ENCODE data around the gene GRIP2.

Gene GRIP2

GRCh38 chr3:14539742-14540491 is at the start of gene GRIP2:
Gene GRIP2, minus strand, starts transcription at chr3:14540342. Its CDS starts 34 bp downstream, at chr3:14540308.
- H3K9me3 Mint-ChIP-seq = no peaks in the 10 kb centered on the region
- H3K27me3 Mint-ChIP-seq = no peaks in the 10 kb centered on the region
- H3K36me3 Mint-ChIP-seq = no peaks in the 10 kb centered on the region
- H3K4me3 Mint-ChIP-seq = no peak within 1 kb of the TSS
- H3K27ac Mint-ChIP-seq = no peak within 1 kb of the TSS
- H3K4me1 Mint-ChIP-seq = no peaks in the 10 kb centered on the region

GRCh38 chr3:14588425-14589112 is 48.4 kb upstream of the GRIP2 start:
- H3K4me3 Mint-ChIP-seq = no peak overlapping the region
- no peaks in the 10 kb centered on the region for H3K4me1 Mint-ChIP-seq
- peaks cover 12% of the 10 kb centered on the region for H3K27me3 Mint-ChIP-seq
- no peaks in the 10 kb centered on the region for H3K9me3 Mint-ChIP-seq
- no peaks in the 10 kb centered on the region for H3K36me3 Mint-ChIP-seq
- no peak overlapping the region for H3K27ac Mint-ChIP-seq

GRCh38 chr3:14587740-14588360 is 47.7 kb upstream of the GRIP2 start:
- no peaks in the 10 kb centered on the region for H3K4me1 Mint-ChIP-seq
- H3K36me3 Mint-ChIP-seq = no peaks in the 10 kb centered on the region
- peaks cover 13% of the 10 kb centered on the region for H3K27me3 Mint-ChIP-seq
- H3K27ac Mint-ChIP-seq = no peak overlapping the region
- no peak overlapping the region for H3K4me3 Mint-ChIP-seq
- no peaks in the 10 kb centered on the region for H3K9me3 Mint-ChIP-seq

GRCh38 chr3:14586611-14587010 is 46.5 kb upstream of the GRIP2 start:
- Mint-ChIP-seq H3K4me1 (no peaks in the 10 kb centered on the region), H3K27ac (no peak overlapping the region), H3K36me3 (no peaks in the 10 kb centered on the region), H3K9me3 (no peaks in the 10 kb centered on the region), H3K4me3 (no peak overlapping the region), H3K27me3 (peaks cover 15% of the 10 kb centered on the region)

- H3K36me3 Mint-ChIP-seq = no peaks in the 10 kb centered on the region
- H3K27ac Mint-ChIP-seq = no peak overlapping the region
- H3K27me3 Mint-ChIP-seq = peaks cover 12% of the 10 kb centered on the region
- no peaks in the 10 kb centered on the region for H3K9me3 Mint-ChIP-seq
- no peaks in the 10 kb centered on the region for H3K4me1 Mint-ChIP-seq
- no peak overlapping the region for H3K4me3 Mint-ChIP-seq
Measured at GRCh38 chr3:14583548-14584091, 43.5 kb upstream of the GRIP2 start.

- Mint-ChIP-seq H3K4me3 (no peak overlapping the region), H3K36me3 (no peaks in the 10 kb centered on the region), H3K4me1 (no peaks in the 10 kb centered on the region), H3K27ac (no peak overlapping the region), H3K9me3 (no peaks in the 10 kb centered on the region), H3K27me3 (peaks cover 14% of the 10 kb centered on the region)
Measured at GRCh38 chr3:14582045-14582410, 41.9 kb upstream of the GRIP2 start.

- Mint-ChIP-seq H3K4me1 (no peaks in the 10 kb centered on the region), H3K27ac (peak overlapping the region; percentile 5), H3K36me3 (no peaks in the 10 kb centered on the region), H3K27me3 (peaks cover 14% of the 10 kb centered on the region), H3K4me3 (no peak overlapping the region), H3K9me3 (no peaks in the 10 kb centered on the region)
Measured at GRCh38 chr3:14581334-14582044, 41.3 kb upstream of the GRIP2 start.

GRCh38 chr3:14577897-14578296 is 37.8 kb upstream of the GRIP2 start:
- Mint-ChIP-seq H3K27ac (no peak overlapping the region), H3K36me3 (no peaks in the 10 kb centered on the region), H3K27me3 (peaks cover 4% of the 10 kb centered on the region), H3K4me3 (no peak overlapping the region), H3K4me1 (no peaks in the 10 kb centered on the region), H3K9me3 (no peaks in the 10 kb centered on the region)

GRCh38 chr3:14576163-14576562 is 36.0 kb upstream of the GRIP2 start:
- Mint-ChIP-seq H3K27me3 (peaks cover 2% of the 10 kb centered on the region), H3K9me3 (no peaks in the 10 kb centered on the region), H3K4me3 (no peak overlapping the region)

GRCh38 chr3:14574183-14574582 is 34.0 kb upstream of the GRIP2 start:
- Mint-ChIP-seq H3K27ac (no peak overlapping the region), H3K9me3 (no peaks in the 10 kb centered on the region), H3K4me1 (peaks cover 5% of the 10 kb centered on the region)

More at GRCh38 chr3:14576163-14576562, 36.0 kb upstream of the GRIP2 start:
- Mint-ChIP-seq H3K27ac (no peak overlapping the region), H3K4me1 (no peaks in the 10 kb centered on the region), H3K36me3 (no peaks in the 10 kb centered on the region)

GRCh38 chr3:14573706-14574105 is 33.6 kb upstream of the GRIP2 start:
- H3K4me1 Mint-ChIP-seq = peaks cover 5% of the 10 kb centered on the region

More at GRCh38 chr3:14574183-14574582, 34.0 kb upstream of the GRIP2 start:
- Mint-ChIP-seq H3K27me3 (peaks cover 2% of the 10 kb centered on the region), H3K4me3 (no peak overlapping the region), H3K36me3 (no peaks in the 10 kb centered on the region)

GRCh38 chr3:14570864-14571263 is 30.7 kb upstream of the GRIP2 start:
- no peaks in the 10 kb centered on the region for H3K36me3 Mint-ChIP-seq
- H3K27me3 Mint-ChIP-seq = no peaks in the 10 kb centered on the region
- H3K4me1 Mint-ChIP-seq = peaks cover 5% of the 10 kb centered on the region
- H3K27ac Mint-ChIP-seq = no peak overlapping the region
- no peaks in the 10 kb centered on the region for H3K9me3 Mint-ChIP-seq
- H3K4me3 Mint-ChIP-seq = no peak overlapping the region

More at GRCh38 chr3:14573706-14574105, 33.6 kb upstream of the GRIP2 start:
- no peak overlapping the region for H3K4me3 Mint-ChIP-seq
- H3K27me3 Mint-ChIP-seq = peaks cover 2% of the 10 kb centered on the region
- no peaks in the 10 kb centered on the region for H3K9me3 Mint-ChIP-seq
- H3K27ac Mint-ChIP-seq = no peak overlapping the region
- H3K36me3 Mint-ChIP-seq = no peaks in the 10 kb centered on the region

GRCh38 chr3:14570089-14570488 is 29.9 kb upstream of the GRIP2 start:
- Mint-ChIP-seq H3K27ac (no peak overlapping the region), H3K4me3 (no peak overlapping the region), H3K4me1 (peaks cover 5% of the 10 kb centered on the region), H3K9me3 (no peaks in the 10 kb centered on the region), H3K36me3 (no peaks in the 10 kb centered on the region), H3K27me3 (no peaks in the 10 kb centered on the region)

- Mint-ChIP-seq H3K4me1 (peaks cover 5% of the 10 kb centered on the region), H3K27ac (no peak overlapping the region), H3K36me3 (no peaks in the 10 kb centered on the region), H3K4me3 (no peak overlapping the region), H3K27me3 (no peaks in the 10 kb centered on the region), H3K9me3 (no peaks in the 10 kb centered on the region)
Measured at GRCh38 chr3:14569474-14570000, 29.4 kb upstream of the GRIP2 start.

- Mint-ChIP-seq H3K27me3 (no peaks in the 10 kb centered on the region), H3K9me3 (no peaks in the 10 kb centered on the region), H3K4me3 (no peak overlapping the region), H3K36me3 (no peaks in the 10 kb centered on the region), H3K4me1 (peaks cover 5% of the 10 kb centered on the region), H3K27ac (no peak overlapping the region)
Measured at GRCh38 chr3:14568269-14568668, 28.1 kb upstream of the GRIP2 start.

Measured in activated naive CD4-positive, alpha-beta T cell treated with anti-CD3 and anti-CD28 coated beads, Interleukin-2, amount 50 U/mL, for 24 hours (primary cell).